Fibroblast of skin of right quadriceps (primary cell): ENCODE measurements around the gene TWIST2.

Source experiments
- DNase-seq: peaks from one replicate; pipeline ENCODE4 v3.0.0-alpha.2; 2013

TWIST2 gene

GRCh38 chr2:238908960-238909951 lies 61.4 kb downstream of the TWIST2 start:
- DNase-seq = peak; percentile 59

GRCh38 chr2:238910751-238911351 lies 63.0 kb downstream of the TWIST2 start:
- DNase-seq = no peak

GRCh38 chr2:238911376-238912227 lies 63.7 kb downstream of the TWIST2 start:
- DNase-seq = no peak

GRCh38 chr2:238912228-238912915 lies 64.5 kb downstream of the TWIST2 start:
- DNase-seq = no peak

GRCh38 chr2:238912916-238913875 lies 65.3 kb downstream of the TWIST2 start:
- DNase-seq = no peak

- no peak for DNase-seq
Observed at GRCh38 chr2:238913931-238914647, 66.2 kb downstream of the TWIST2 start.

GRCh38 chr2:238914648-238915015 lies 66.7 kb downstream of the TWIST2 start:
- peak; percentile 66 for DNase-seq

GRCh38 chr2:238915196-238915595 lies 67.3 kb downstream of the TWIST2 start:
- no peak for DNase-seq

GRCh38 chr2:238915596-238915995 lies 67.7 kb downstream of the TWIST2 start:
- no peak for DNase-seq

- no peak for DNase-seq
Observed at GRCh38 chr2:238916176-238916874, 68.4 kb downstream of the TWIST2 start.

GRCh38 chr2:238916875-238917590 lies 69.1 kb downstream of the TWIST2 start:
- DNase-seq = no peak

GRCh38 chr2:238919307-238919706 lies 71.4 kb downstream of the TWIST2 start:
- no peak for DNase-seq

GRCh38 chr2:238920053-238920452 lies 72.2 kb downstream of the TWIST2 start:
- no peak for DNase-seq

- DNase-seq = no peak
Observed at GRCh38 chr2:238920601-238921001, 72.7 kb downstream of the TWIST2 start.

GRCh38 chr2:238921259-238921658 lies 73.4 kb downstream of the TWIST2 start:
- no peak for DNase-seq

- DNase-seq = no peak
Observed at GRCh38 chr2:238921681-238922319, 73.9 kb downstream of the TWIST2 start.

- no peak for DNase-seq
Observed at GRCh38 chr2:238922435-238922834, 74.5 kb downstream of the TWIST2 start.

GRCh38 chr2:238924032-238924431 lies 76.1 kb downstream of the TWIST2 start:
- no peak for DNase-seq

GRCh38 chr2:238924796-238925195 lies 76.9 kb downstream of the TWIST2 start:
- DNase-seq = no peak
